HG03066 (cell line): ENCODE results near the gene KDM7A.
"Not testable (repeated sequence)": the region's sequence is repeated elsewhere in the genome, so short reads cannot be mapped to it uniquely, and the experiment has no call there.

Source experiments
- ATAC-seq: cut with Tn5 transposase; IDR thresholded peaks from one replicate; pipeline ENCODE4 v1.9.1; 2021; ENCODE audit warnings: low read depth; ENCODE audit not compliant: unreplicated experiment

The KDM7A gene

DNA sequence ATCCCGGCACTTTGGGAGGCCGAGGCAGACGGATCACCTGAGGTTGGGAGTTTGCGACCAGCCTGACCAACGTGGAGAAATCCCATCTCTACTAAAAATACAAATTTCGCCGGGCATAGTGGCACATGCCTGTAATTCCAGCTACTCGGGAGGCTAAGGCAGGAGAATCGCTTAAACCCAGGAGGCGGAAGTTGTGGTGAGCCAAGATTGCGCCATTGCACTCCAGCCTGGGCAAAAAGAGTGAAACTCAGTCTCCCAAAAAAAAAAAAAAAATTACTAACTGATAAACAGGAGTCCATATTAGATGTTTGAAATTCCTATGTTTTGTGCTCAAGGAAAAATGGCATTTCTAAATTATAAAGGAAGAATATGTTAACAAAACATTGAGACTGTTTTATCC is 14.7 kb downstream of the KDM7A start:
- ATAC-seq = not testable (repeated sequence)

DNA sequence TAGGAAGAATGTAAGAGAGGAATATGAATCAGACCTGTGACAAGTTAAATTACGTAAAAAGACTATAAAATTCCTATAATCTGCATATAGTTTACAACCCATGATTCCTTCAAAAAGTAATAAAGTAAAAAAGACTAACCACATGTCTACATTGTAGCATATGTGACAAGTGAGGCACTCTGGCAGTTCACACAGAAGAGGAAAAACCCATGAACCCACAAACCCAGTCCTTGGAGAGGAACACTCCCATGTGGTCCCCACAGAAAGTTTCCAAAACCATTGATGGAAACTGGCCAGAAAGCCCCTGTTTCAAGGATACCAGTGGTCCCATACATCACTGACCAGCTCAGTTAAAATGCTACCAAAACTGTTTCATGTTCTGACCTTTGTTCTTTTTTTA is 15.7 kb downstream of the KDM7A start:
- no peak for ATAC-seq

DNA sequence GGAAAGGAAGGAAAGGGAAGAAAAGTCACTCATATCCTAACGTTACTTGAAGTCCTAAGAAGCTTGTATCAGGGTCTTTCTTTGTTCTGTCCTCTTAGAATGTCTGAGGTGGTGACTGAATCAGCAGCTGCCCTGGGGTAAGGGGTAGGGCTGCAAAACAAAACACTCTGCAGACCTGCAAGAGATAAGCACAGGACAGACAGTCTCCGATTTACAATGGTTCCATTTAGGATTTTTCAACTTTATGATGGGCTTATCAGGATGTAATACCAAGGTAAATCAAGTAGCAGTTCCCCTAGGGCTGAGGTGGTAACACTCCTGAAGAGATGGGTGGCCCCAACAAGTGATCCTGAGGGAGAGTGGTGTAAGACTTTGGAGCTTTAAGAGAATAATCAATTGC is 16.5 kb downstream of the KDM7A start:
- no peak for ATAC-seq

DNA sequence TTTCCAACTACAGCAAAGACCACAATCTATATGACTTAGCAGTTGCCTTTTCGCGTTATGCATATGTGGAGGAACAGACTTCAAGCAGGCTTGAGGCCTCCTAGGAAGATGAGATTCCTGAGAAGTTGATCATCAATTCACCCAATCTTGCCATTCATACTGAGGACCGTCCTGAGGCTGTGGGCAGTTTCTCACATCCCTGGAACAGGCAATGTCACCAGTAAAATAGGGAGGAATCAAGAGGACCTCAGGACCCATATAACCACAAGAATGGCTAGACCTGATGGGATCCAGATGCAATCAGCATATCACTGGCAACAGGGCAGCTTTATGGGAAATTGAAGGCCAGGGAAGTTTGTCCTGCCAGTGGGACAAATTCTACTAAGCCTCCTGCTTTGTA is 17.3 kb downstream of the KDM7A start:
- ATAC-seq = no peak

DNA sequence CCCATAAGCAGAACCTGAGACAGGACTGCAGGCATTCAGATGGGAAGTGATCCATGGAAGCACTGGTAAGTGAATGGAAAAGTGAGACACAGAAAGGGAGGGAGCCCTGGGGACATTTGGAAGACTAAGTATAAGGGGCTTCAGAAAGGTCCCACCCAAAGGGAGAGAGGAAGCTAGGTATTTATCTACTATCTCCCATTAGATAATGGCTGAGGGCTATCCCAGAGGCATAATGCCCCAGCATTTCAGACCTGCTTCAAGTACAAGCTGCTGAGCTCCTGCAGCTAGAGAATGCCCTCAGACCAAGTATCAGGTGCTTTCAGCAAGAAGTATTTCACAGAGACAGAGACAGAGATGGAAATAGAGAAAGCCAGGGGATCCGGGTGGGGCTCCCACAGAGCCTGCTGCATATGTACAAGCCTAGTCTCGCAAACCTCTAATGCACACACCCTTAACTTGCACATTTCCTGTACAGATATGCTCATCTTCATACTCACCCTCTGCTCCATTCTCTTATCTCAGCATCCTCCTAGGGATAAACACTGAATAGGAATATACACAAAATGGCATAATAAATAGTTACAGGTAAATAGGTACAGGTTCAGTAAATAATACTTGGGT is 20.2 kb downstream of the KDM7A start:
- ATAC-seq = no peak

DNA sequence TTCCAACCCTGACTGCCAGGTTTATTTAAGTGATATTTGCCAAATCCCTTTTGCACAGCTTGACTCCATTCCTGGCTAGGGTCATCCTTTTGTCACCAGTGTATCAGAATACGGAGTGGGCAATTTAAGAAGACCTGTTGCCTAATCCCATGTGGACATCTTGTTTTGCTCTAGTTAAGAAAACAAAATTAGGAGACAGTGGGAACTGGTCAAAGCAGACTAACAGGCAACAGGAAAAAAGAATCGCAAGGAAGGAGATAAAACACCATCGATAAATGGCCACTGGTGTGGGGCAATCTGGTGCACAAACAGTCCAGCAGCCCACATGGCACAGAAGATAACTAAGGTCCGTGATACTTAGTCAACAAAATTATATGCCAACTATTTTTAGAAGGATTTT is 21.4 kb downstream of the KDM7A start:
- ATAC-seq = no peak

DNA sequence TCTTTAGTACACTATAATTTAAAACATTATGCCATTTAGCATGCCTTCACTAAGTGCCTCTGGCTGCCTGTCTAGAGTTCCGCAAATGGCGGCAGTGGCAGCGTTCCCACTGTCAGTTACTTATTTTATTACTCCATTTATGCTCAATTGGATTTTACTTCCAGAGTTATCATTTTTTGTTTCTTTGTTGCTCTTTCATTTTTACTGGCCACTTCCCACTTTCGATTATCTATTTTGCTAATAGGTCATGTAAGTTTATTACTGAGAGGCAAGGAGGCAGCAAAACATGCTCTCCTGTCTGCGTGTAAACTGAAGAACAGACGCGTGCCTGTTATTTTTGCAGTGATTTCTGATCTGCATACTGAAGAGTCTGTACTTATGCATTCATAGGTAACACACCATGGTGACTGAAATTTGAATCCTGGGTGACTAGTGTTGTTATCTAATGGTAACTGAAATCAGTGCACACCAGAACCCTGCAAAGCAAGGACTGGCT is 23.1 kb downstream of the KDM7A start:
- no peak for ATAC-seq

DNA sequence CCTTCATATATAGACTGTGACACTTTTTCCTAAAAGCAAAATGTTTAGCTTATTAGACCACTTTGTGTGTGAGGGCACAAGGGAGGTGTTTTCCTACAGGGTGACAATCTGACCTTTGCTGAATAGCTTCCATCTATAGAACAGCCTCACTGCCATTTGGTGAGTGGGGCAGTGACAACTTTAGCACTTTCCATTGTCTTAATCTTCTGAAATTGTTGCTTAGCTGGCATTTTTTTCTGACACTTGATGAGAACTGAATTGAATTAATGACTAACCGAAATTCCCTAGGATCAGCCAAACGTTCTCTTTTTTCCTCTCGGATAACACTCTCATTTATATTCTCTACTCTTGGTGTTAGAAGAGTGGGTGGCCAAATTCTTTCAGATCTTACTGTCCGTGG is 30.2 kb downstream of the KDM7A start:
- no peak for ATAC-seq

DNA sequence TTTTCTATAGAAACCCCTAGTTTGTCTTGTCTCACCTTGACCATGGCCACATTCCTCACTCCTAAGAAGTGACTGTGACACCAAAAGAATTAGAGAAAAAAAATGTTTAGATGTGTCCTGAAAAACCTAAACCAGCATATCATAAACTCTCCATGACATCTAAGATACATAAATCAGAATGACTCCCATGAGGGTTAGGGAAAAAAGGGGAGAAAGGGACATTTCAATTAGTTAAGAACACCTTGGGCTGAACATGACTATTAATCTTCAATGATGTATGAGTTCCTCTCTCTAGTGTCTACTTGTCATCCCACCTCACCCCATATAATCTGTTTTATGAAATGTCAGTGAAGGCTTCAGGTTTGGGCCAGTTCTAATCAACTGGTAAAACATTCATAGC is 31.1 kb downstream of the KDM7A start:
- no peak for ATAC-seq

DNA sequence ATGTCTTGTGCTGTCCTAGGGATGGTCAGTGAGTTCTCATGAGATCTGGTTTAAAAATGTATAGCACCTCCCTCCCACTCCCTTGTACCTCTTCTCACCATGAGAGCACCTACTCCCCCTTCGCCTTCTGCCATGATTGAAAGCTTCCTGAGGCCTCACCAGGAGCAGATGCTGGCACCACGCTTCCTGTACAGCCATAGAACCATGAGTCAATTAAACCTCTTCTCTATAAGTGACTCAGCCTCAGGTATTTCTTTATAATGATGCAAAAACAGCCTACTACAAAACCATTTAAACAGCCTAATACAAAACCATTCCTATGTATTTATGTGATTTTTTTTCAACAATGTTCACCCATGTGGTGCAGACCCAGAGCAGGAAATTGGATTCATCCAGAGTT is 32.0 kb downstream of the KDM7A start:
- ATAC-seq = no peak

DNA sequence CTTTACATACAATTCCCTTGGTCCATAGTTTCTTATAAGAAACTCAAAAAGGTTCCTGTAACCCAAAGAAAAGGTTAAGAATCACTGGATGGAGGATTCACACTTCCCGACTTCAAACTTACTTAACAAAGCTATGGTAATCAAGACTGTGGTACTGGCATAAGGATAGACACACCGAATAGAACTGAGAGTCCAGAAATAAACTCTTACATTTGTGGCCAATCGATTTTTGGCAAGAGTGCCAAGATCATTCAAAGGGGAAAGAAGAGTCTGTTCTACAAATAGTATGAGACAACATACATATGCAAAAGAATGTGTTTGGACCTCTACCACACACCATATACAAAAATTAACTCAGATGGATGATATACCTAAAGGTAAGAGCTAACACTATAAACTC is 32.8 kb downstream of the KDM7A start:
- no peak for ATAC-seq

DNA sequence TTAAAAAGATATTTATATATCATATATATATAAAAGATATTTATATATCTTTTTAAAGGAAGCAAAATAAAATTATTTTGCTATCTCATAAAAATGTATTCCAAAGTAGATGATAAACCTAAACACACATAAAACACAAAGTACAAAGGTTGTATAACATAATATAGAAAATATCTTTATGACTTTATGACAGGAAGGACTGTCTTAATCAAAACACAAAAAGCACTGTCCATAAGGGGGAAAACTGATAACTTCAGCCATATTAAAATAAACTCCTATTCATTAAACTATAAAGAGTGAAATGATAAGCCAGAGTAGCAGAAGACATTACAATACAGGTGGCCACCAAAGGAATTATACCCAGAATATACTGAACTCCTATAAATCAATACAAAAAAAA is 34.8 kb downstream of the KDM7A start:
- ATAC-seq = no peak

DNA sequence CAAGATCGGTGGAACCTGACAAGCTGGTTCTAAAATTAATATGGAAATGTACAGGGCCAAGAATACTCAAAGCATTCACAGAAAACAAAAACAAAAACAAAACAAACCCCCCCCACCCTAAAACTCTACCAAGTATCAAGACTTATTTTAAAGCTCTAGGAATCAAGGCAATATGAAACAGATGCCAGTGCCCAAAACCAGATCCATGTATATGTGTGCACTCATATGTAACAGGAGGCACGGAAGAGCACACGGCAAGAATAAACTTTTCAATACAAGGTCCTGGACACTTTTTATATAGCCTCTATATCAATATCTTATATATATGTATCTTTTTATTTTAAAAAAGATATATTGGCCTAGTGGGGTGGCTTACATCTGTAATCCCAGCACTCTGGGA is 35.5 kb downstream of the KDM7A start:
- no peak for ATAC-seq

DNA sequence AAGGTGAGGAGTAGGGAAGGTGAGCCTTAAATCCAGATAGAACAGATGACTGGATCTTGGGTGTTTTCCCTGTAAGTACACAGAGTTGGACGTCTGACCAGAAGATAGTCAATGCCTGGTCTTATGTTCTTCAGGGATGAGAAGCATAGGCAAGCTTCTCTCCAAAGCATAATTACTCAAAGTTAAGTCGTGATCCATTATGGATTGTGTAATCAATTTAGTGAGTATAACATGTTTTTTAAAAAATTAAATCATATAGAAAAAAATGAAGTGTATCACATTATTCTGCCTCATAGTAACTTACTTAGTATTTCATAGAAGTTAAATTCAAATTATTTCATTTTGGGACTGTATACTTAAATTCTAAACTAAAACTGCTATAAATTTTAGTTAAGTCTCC is 39.7 kb downstream of the KDM7A start:
- no peak for ATAC-seq

DNA sequence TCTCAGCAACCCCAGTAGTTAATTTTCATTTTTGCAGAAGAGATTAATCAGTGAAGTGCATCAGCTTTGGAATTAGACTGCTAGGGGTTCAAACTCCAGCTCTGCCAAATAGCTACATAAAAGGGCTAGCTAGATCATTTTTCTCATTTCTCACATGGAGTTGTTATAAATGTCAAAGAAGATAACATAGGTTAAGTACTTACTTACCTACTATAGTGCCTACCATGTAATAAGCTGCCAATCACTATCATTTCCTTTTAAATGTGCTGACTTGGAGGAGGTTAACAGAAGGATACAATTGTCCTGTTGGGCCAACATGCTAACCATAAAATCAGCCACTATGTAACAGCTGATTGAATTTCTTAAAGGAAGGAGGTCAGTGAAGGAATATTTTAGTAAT is 40.7 kb downstream of the KDM7A start:
- ATAC-seq = no peak

DNA sequence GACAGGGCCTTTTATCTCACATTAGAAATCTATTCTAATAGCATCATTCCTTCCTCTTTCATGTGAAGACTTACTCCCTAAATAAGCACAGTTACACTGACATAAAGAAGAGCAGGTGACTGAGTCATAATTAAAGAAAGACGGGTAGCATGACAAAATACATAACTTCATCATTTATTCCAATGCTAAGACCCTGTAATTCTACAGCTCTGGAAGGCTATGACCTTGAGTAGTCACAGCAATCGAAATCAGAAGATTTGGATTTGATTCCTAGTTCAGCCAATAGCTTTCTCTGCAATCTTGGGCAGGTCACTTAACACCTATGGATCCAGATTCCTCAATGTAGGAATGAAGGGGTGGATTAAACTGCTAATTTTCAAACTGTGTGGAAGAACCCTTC is 42.7 kb downstream of the KDM7A start:
- no peak for ATAC-seq

DNA sequence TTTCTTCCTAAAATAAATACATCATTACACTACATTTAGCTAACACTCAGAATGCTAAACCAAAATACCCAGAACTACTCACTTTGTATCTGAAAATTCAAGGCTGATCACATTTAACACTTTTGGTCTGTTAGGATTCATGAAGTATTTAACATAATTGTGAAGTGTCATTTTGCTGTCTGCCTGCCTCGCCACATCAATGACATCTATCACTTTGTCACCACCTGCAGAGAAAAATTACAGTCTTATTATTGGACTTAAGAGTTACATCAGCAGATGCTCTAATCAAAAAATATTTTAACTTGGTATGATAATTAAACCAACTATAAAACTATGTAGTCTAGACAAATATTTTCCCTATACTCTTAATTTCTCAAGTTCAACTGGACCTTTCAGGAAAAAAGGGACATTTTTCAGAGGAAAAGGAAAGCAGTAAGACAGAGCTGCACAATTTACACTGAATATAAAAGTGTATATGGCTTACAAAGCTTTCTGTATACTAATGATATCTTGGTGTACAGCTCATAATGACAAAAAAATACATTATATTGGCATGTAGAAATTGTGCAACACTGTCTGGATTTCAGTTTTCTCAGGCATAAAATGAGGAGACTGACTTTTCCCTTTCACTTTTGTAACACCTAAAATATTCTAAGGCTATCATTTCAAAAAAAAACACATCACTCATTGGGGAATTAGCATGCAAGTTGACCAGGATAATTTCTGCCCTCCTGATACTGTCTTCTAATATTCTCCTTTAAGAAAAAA is 49.2 kb downstream of the KDM7A start:
- no peak for ATAC-seq

DNA sequence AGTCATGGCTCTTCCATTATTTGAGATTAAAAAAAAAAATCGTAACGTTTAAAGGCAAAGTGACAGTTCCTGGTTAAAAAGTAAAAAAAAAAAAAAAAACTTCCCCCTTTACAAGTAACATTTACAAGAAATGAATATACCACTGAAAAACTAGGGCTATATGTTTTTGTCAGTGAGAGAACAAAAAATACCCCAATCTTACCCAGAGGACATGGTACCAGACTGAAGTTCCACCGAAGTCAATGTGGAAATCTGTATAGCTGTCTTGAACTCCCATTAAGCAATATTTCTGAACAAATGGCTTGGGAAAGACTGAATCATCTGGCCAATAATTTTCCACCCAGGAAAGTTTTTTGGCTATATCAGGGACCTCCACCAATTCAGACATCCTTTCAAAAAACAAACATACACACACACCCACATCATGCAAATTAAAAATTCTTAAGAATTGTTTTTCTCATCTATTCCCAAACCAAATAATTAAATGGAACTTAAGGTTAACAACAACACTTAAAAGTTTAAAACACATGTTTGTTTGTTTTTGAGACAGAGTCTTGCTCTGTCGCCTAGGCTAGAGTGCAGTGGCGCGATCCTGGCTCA is 50.2 kb downstream of the KDM7A start:
- no peak for ATAC-seq

DNA sequence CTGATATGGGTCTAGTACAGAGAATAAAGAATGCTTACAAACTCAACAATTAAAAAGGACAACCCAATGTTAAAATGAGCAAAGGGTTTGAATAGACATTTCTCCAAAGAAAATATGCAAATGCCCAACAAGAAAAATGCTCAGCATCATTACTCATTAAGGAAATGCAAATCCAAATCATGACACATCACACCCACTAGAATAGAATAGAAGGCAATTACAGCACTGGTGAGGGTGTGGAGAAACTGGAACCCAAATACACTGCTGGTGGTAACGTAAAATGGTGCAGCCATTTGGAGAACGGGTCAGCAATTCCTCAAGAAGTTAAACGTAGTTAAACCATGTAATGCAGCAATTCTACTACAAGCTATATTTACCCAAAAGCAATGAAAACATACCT is 53.8 kb downstream of the KDM7A start:
- no peak for ATAC-seq

DNA sequence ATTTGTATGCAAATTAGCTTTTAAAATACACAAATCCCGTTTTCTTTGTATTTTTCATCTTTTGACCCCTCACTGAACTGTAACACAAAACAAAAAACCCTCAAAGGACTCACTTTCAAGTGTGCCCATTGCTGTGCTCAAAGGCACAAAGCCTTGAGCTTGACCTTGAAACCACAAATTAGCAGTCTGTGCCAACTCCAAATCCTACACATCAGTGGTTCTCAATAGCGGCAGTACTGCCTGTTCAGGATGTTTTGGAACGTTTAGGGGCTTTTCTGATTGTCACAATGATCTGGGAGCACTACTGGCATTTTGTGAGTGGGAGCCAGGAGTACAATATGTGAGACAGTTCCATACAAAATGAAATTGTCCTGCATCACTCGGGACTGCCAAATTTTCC is 55.5 kb downstream of the KDM7A start:
- no peak for ATAC-seq

DNA sequence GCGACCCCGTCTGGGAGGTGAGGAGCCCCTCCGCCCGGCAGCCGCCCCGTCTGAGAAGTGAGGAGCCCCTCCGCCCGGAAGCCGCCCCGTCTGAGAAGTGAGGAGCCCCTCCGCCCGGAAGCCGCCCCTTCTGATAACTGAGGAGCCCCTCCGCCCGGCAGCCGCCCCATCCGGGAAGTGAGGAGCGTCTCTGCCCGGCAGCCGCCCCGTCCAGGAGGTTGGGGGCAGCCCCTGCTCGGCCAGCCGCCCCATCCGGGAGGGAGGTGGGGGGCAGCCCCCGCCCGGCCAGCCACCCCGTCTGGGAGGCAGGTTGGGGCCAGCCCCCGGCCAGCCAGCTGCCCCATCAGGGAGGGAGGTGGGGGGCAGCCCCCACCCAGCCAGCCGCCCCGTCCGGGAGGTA is 62.0 kb downstream of the KDM7A start:
- not testable (repeated sequence) for ATAC-seq

DNA sequence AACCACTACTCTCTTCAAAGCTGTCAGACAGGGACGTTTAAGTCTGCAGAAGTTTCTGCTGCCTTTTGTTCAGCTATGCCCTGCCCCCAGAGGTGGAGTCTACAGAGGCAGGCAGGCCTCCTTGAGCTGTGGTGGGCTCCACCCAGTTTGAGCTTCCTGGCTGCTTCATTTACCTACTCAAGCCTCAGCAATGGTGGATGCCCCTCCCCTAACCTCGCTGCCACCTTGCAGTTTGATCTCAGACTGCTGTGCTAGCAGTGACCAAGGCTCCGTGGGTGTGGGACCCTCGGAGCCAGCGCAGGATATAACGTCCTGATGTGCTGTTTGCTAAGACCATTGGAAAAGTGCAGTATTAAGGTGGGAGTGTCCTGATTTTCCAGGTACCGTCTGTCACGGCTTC is 68.0 kb downstream of the KDM7A start:
- ATAC-seq = not testable (repeated sequence)
